Psoas muscle (tissue), 8 donors: ENCODE results near the gene KRTAP10-12. TPM values are rescaled to one million over a fixed set of nuclear protein-coding genes. Genes with fewer than 3 reads are reported as not detected.

ENCODE experiments used
- ATAC-seq, 4 donors: fragments of 200-7000 bp; cut with Tn5 transposase; one replicate each; pipeline ENCODE4 v1.9.1; 2020; ENCODE audit warnings: moderate library complexity in 3 of 4, mild to moderate bottlenecking in 2 of 4
- DNase-seq, 2 donors: peaks; one replicate each; pipeline ENCODE4 v3.0.0-alpha.2; 2020
- H3K27ac ChIP-seq: fragments of 200-600 bp; one replicate; pipeline ENCODE4 v1.8.0; 2022
- H3K27me3 ChIP-seq, 3 donors: fragments of 200-600 bp in 1 of 3; one replicate each; pipeline versions ENCODE4 v1.6.1 to v1.8.0; 2013 to 2022; ENCODE audit warnings: low read length in 2 of 3, mild to moderate bottlenecking in 2 of 3, moderate library complexity in 1 of 3; ENCODE audit not compliant: insufficient read depth in 3 of 3
- H3K36me3 ChIP-seq, 2 donors: fragments of 200-600 bp in 1 of 2; one replicate each; pipeline versions ENCODE4 v1.6.1 to v1.8.0; 2013 to 2022; ENCODE audit warnings: low read depth in 1 of 2, mild to moderate bottlenecking in 1 of 2, moderate library complexity in 1 of 2; ENCODE audit not compliant: insufficient read depth in 1 of 2
- H3K4me1 ChIP-seq: fragments of 200-600 bp; one replicate; pipeline ENCODE4 v1.8.0; 2022
- H3K4me3 ChIP-seq: fragments of 200-600 bp; one replicate; pipeline ENCODE4 v1.8.0; 2022; ENCODE audit warnings: mild to moderate bottlenecking
- H3K9me3 ChIP-seq: fragments of 200-600 bp; one replicate; pipeline ENCODE4 v1.8.0; 2022
- CTCF ChIP-seq: fragments of 200-600 bp; IDR thresholded peaks from one replicate; pipeline ENCODE4 v1.8.0; 2022; ENCODE audit warnings: antibody characterized with exemption
- WGBS, 3 donors: extraction: QIAGEN DNeasy Blood & Tissue Kit; methylation state at CpG; one replicate each; pipeline versions ENCODE4 v1.1.6 to v1.1.7; 2013; 5-methylcytosine and 5-hydroxymethylcytosine counted together
- intact Hi-C, 2 donors: fragments of 100-400 bp; cut with DNase I; formaldehyde crosslinking; loops; one replicate each; pipeline versions ENCODE4 v1.11.0 to v1.14.2; 2022
- polyA plus RNA-seq, 3 donors: library from polyadenylated mRNA; stranded (reverse); fragments of 200-250 nt; gene quantifications; one replicate each; pipeline ENCODE4 v1.2.3, GENCODE V29; 2013
- total RNA-seq, 4 donors: library from RNA; stranded (reverse); fragmentation: NEBNext Ultra II Directional in 2 of 4; extraction: Animal tissue kit (Norgen Biotek cat#: 25700) in 2 of 4; gene quantifications; one replicate each; pipeline versions ENCODE4 v1.2.1 to v1.2.4, GENCODE V29; 2021 to 2023
- donor health status: healthy with polysubstance abuse.
- donor health status: DM: no; HTN: no; CAD: no; lungs with moderate emphysema.
- donor health status: Bipolar disorder and iron deficiency.
- donor health status: healthy.
- donor health status: DM: yes; HTN: yes; CAD: no.
- donor health status: DM: no; HTN: no; CAD: no.
- donor health status: DM: no; HTN: no; CAD: no.
- donor health status: DM: yes; HTN: yes; CAD: no.

KRTAP10-12 gene
- total and polyA plus RNA-seq, 7 donors: not detected

- ATAC-seq (no peak), DNase-seq (no peak)
- no peaks in the 10 kb centered on the region for H3K36me3 ChIP-seq
- peaks cover 0 to 46% (median 2%) of the 10 kb centered on the region in 3 donors for H3K27me3 ChIP-seq
- no peaks in the 10 kb centered on the region for H3K9me3 ChIP-seq
- no peak for TF ChIP-seq CTCF
- WGBS, 3 donors: 55 to 63% (median 55%) methylated on average over 9 of the region's 9 CpGs
- no peaks in the 10 kb centered on the region for H3K4me1 ChIP-seq
- no peak within 1 kb of the TSS for H3K27ac ChIP-seq
- intact Hi-C loops: no loop called here
- no peak within 1 kb of the TSS for H3K4me3 ChIP-seq
Measured at GRCh38 chr21:44654576-44655175, 42.3 kb upstream of the KRTAP10-12 start, which contains the start of gene KRTAP12-4. KRTAP12-4 (minus strand) TSS chr21:44654659; CDS start chr21:44654614, 45 bp downstream.

GRCh38 chr21:44656868-44657267, 40.1 kb upstream of the KRTAP10-12 start:
- intact Hi-C loops: no loop called here
- H3K36me3 ChIP-seq: no peaks in the 10 kb centered on the region
- no peak for DNase-seq
- no peaks in the 10 kb centered on the region for H3K4me1 ChIP-seq
- no peak for ATAC-seq
- no peaks in the 10 kb centered on the region for H3K9me3 ChIP-seq
- peaks cover 2 to 44% (median 5%) of the 10 kb centered on the region in 3 donors for H3K27me3 ChIP-seq
- H3K4me3 ChIP-seq: no peak overlapping the region
- TF ChIP-seq CTCF: no peak
- H3K27ac ChIP-seq: no peak overlapping the region
- 40 to 63% (median 49%) methylated on average over 1 of the region's 1 CpG for WGBS, 3 donors

GRCh38 chr21:44657635-44658540, 39.1 kb upstream of the KRTAP10-12 start, which contains the start of gene KRTAP12-3:
KRTAP12-3 (plus strand) TSS chr21:44657932; CDS start chr21:44657980, 48 bp downstream.
- no peaks in the 10 kb centered on the region for H3K36me3 ChIP-seq
- intact Hi-C loops: no loop called here
- DNase-seq: no peak
- no peaks in the 10 kb centered on the region for H3K4me1 ChIP-seq
- H3K27me3 ChIP-seq: peaks cover 2 to 44% (median 5%) of the 10 kb centered on the region in 3 donors
- no peak within 1 kb of the TSS for H3K27ac ChIP-seq
- 68 to 74% (median 70%) methylated on average over 26 of the region's 26 CpGs for WGBS, 3 donors
- TF ChIP-seq CTCF: no peak
- H3K9me3 ChIP-seq: no peaks in the 10 kb centered on the region
- no peak within 1 kb of the TSS for H3K4me3 ChIP-seq
- ATAC-seq: no peak

GRCh38 chr21:44658541-44658910, 38.4 kb upstream of the KRTAP10-12 start:
- H3K27ac ChIP-seq: no peak overlapping the region
- 72 to 82% (median 78%) methylated on average over 5 of the region's 5 CpGs for WGBS, 3 donors
- ATAC-seq: no peak

More at GRCh38 chr21:44658541-44658910, 38.4 kb upstream of the KRTAP10-12 start:
- no peak for DNase-seq
- no peak overlapping the region for H3K4me3 ChIP-seq
- no peaks in the 10 kb centered on the region for H3K4me1 ChIP-seq
- H3K9me3 ChIP-seq: no peaks in the 10 kb centered on the region
- no peaks in the 10 kb centered on the region for H3K36me3 ChIP-seq
- no peak for TF ChIP-seq CTCF
- intact Hi-C loops: no loop called here
- peaks cover 2 to 46% (median 5%) of the 10 kb centered on the region in 3 donors for H3K27me3 ChIP-seq
